SK-N-MC (cell line): Measurements from ENCODE around the gene SAMD8.

Source experiments
- EZH2 ChIP-seq: fragments of 200-600 bp; sonication (generic); IDR thresholded peaks from one replicate; pipeline ENCODE4 v1.6.1; 2017; ENCODE audit warnings: antibody characterized with exemption
- FOXP2 ChIP-seq: optimal IDR thresholded peaks from 2 replicates; pipeline ENCODE3; 2011; ENCODE audit warnings: mild to moderate bottlenecking, moderate library complexity; ENCODE audit not compliant: insufficient read depth; ENCODE audit errors: extremely low read length, control extremely low read depth
- POLR2AphosphoS5 ChIP-seq: IDR thresholded peaks from 2 replicates; pipeline ENCODE4 v1.6.1; 2012; ENCODE audit warnings: mild to moderate bottlenecking, low read depth, low read length, borderline replicate concordance

DNA sequence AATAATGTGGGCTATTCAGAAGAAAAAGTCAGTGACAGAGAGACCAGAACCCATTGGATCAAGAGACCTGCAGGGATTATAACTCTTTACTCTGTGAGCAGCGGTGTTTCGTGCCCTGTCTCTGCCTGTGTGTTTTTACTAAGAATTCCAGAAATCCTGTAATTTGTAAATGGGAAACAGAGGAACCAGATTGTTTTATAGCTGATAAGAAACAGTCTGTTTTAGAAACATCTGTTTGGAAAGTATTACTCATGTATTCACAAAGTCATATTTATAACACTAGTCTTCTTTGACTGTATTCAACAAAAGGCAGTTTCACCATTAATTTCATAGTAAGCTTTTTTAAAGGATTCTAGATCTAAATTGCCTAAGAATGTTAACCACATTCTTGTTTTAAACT, 69.1 kb downstream of the SAMD8 start:
- TF ChIP-seq POLR2AphosphoS5, result no peak
- no peak for TF ChIP-seq EZH2
- no peak for TF ChIP-seq FOXP2
